Retina (tissue), 1 donor: ENCODE results near the gene SLC7A14.

Experiments used
- DNase-seq: peaks from one replicate; pipeline ENCODE4 v3.0.0-alpha.2; 2016

SLC7A14 gene

GRCh38 chr3:170532573-170532972, 53.3 kb downstream of the SLC7A14 start:
- no peak for DNase-seq

- no peak for DNase-seq
These were observed 54.1 kb downstream of the SLC7A14 start for GRCh38 chr3:170531657-170532335.

- DNase-seq, result no peak
These were observed 54.8 kb downstream of the SLC7A14 start for GRCh38 chr3:170531054-170531453.

- DNase-seq, result no peak
These were observed 56.0 kb downstream of the SLC7A14 start for GRCh38 chr3:170529912-170530311.

- DNase-seq, result no peak
These were observed 56.5 kb downstream of the SLC7A14 start for GRCh38 chr3:170529346-170529745.

- no peak for DNase-seq
These were observed 57.1 kb downstream of the SLC7A14 start for GRCh38 chr3:170528726-170529125.

GRCh38 chr3:170524073-170524472, 61.8 kb downstream of the SLC7A14 start:
- no peak for DNase-seq

- DNase-seq, result no peak
These were observed 62.6 kb downstream of the SLC7A14 start for GRCh38 chr3:170523248-170523647.

- no peak for DNase-seq
These were observed 63.7 kb downstream of the SLC7A14 start for GRCh38 chr3:170522201-170522600.

DNA sequence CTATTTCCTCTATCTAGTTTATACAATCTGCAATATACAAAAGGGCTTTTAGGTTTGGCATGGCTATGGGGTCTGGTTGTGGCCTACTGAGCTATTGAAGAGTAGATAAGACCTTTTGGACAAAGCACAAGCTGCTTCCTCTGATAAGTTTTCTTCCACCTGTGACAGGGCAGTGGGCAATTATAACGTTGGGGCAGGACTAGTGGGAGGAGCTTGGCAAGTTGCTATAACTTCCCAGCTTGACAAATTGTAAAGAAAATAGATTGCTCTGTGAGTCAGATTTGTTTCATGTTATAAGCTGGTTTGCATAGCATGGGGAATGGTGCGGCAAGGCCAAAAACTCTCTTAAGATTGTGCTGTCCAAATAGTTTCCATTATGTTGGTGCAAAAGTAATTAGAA, 64.9 kb downstream of the SLC7A14 start:
- no peak for DNase-seq

DNA sequence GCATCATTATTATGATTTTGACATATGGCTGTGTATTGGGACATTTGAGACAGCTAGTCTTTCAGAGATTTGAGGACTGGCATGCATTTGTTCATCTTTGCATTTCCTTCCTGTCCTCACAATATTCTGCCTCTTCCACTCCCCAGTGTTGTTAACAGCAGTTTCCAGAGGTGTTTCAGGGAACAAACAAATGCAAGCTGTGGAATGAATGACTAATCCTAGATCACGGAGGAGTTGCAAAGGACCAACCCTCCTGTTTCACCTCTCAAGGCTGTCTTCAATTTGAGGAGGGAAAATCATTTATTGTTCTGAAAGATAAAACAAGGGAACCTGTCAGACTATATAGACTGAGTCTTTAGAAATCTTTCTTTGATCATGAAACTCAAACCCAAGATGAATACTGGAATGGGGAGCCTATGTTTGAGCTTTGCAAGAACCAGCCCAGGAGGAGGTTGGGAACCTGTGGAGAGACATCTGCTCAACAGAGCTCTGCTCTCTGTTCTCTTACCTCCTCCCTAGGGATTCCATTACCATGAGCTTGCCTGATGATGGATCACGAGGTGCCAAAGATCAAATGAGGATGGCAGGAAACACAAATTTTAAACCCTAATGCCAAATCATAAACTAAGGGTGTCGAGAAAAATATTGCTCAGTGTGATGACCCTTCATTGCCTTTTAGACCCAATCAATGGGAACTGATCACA, 68.5 kb downstream of the SLC7A14 start:
- no peak for DNase-seq

DNA sequence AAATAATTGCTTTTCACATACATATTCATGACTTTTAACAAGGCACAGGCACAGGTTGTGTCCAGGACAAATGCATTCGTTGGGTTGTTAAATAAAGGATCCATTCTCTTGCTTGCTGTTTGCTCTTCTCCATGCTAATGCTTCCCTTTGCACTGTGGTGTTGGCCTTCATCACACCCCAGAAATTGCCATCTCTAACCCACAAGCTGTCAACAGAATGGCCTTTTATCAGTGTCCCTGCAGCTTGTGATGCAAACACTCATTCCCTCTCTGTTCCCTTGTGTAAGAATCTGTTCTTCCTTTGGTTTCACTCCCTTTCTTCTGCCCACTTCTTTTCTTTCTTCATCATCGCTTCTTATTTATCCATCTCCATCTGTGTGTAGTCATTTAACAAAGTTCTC, 72.2 kb downstream of the SLC7A14 start:
- no peak for DNase-seq

DNA sequence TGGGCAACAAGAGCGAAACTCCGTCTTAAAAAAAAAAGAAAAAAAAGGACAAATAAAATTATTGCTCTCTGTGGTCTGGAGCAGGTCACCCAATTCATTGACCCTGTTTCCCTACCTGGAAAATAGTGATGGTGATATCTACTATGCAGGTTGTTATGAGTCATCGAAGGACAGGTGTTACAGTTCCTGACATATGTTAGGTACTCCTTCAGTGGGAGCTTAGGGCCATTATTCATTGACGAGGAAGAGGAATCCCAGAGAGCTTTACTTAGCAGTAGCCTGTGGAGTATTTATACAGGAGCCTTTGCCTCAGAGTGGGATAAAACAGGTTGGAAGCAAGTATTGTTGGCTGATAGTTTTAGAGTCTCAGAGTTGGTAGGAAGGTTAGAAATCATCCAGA, 74.5 kb downstream of the SLC7A14 start:
- DNase-seq, result no peak

- no peak for DNase-seq
These were observed 77.0 kb downstream of the SLC7A14 start for GRCh38 chr3:170508839-170509238.

GRCh38 chr3:170508291-170508690, 77.6 kb downstream of the SLC7A14 start:
- DNase-seq, result no peak

DNA sequence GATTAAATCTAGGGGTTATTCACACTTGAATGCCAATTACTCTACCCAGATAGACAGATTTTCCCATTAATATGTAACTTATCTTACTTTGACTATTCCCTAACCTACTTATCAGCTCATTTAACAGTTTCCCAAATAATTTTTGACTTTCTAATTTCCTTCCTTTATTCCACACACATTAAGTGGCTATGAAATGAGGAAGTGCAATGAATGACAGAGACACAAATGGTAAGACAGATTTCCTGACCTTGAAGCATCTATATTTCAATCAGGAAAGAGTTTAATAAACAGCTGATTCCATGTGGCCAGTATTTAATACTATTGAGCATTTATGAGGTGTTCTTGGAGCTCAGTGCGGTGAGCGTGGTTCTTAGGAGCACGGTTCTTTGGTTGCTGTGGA, 78.8 kb downstream of the SLC7A14 start:
- DNase-seq, result no peak

- DNase-seq, result no peak
These were observed 79.3 kb downstream of the SLC7A14 start for GRCh38 chr3:170506556-170506955.

GRCh38 chr3:170502297-170502696, 83.6 kb downstream of the SLC7A14 start:
- DNase-seq, result no peak

DNA sequence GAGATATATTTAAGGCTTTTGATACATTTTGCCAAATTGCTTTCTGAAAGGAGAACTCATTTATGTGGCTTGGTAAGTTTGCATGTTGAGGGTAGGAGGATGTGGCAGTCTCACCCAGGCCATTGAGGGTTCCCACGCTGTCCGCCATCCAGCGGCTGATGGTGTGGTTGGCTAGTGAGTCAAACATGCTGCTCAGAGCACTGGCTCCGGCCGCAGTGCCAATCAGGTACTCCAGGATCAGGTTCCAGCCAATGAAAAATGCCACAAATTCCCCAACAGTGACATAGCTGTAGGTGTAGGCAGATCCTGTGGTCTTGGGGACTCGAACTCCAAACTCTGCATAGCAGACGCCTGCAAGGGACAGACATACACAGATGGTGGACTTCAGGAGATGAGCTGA, 84.9 kb downstream of the SLC7A14 start:
- DNase-seq, result no peak

GRCh38 chr3:170500462-170500861, 85.4 kb downstream of the SLC7A14 start:
- DNase-seq, result no peak

- DNase-seq, result no peak
These were observed 86.2 kb downstream of the SLC7A14 start for GRCh38 chr3:170499562-170500156.

- no peak for DNase-seq
These were observed 88.4 kb downstream of the SLC7A14 start for GRCh38 chr3:170497207-170498095.

GRCh38 chr3:170496868-170497140, 89.1 kb downstream of the SLC7A14 start:
- DNase-seq, result no peak
